Fibroblast of the aortic adventitia (primary cell): ENCODE data around the gene MYH7. TPM values are rescaled to one million over a fixed set of nuclear protein-coding genes. Genes with fewer than 3 reads are reported as not detected.

Experiments used
- DNase-seq: peaks from one replicate; pipeline ENCODE4 v3.0.0-alpha.2; 2010; ENCODE audit warnings: low read depth
- H3K4me3 ChIP-seq: 2 replicates; pipeline ENCODE4 v1.5.1; 2011; ENCODE audit warnings: low read depth, mild to moderate bottlenecking, control low read depth, low read length, moderate library complexity
- total RNA-seq: library from RNA; depleted of rRNA; stranded (reverse); fragments of >200 nt; gene quantifications from 2 replicates; pipeline ENCODE4 v1.2.3, GENCODE V29; 2012; ENCODE audit warnings: low replicate concordance
- TF ChIP-seq, protein P1 (sequence below): IDR thresholded peaks from 2 replicates; pipeline ENCODE4 v1.5.1; 2011; ENCODE audit warnings: mild to moderate bottlenecking, low read length, control low read depth, inconsistent platforms; ENCODE audit not compliant: insufficient read depth

MYH7 gene
- total RNA-seq, 1 donor: not detected

DNA sequence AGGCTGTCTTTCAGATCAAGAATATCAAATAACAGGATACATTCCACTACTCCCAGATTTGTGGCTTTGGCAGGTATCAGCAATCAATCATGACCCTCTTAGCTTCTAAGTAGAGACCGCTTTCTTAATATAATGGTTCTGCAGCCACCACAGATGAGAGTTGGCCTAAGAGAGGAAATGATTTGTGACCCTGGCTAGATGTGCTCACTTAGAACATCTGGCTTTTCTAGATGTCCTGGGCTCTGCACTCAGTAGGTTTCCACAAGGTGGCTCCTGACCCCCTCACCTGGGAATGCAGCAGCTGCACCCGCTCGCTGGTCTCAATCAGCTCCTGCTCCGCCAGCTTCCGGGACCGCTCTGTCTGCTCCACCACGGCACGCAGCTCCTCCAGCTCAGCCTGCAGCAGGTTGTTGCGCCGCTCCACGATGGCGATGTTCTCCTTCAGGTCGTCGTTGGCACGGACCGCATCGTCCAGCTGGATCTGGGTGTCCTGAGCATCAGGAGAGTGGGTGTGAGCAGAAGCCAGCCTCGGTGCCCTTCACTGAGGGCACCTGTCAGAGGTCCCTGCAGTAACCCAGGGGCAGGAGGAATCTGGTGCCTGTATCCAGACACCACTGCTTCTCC is 49.7 kb downstream of the MYH7 start:
- no peak overlapping the region for H3K4me3 ChIP-seq
- DNase-seq: no peak
- TF ChIP-seq, protein P1, sequence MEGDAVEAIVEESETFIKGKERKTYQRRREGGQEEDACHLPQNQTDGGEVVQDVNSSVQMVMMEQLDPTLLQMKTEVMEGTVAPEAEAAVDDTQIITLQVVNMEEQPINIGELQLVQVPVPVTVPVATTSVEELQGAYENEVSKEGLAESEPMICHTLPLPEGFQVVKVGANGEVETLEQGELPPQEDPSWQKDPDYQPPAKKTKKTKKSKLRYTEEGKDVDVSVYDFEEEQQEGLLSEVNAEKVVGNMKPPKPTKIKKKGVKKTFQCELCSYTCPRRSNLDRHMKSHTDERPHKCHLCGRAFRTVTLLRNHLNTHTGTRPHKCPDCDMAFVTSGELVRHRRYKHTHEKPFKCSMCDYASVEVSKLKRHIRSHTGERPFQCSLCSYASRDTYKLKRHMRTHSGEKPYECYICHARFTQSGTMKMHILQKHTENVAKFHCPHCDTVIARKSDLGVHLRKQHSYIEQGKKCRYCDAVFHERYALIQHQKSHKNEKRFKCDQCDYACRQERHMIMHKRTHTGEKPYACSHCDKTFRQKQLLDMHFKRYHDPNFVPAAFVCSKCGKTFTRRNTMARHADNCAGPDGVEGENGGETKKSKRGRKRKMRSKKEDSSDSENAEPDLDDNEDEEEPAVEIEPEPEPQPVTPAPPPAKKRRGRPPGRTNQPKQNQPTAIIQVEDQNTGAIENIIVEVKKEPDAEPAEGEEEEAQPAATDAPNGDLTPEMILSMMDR: no peak

DNA sequence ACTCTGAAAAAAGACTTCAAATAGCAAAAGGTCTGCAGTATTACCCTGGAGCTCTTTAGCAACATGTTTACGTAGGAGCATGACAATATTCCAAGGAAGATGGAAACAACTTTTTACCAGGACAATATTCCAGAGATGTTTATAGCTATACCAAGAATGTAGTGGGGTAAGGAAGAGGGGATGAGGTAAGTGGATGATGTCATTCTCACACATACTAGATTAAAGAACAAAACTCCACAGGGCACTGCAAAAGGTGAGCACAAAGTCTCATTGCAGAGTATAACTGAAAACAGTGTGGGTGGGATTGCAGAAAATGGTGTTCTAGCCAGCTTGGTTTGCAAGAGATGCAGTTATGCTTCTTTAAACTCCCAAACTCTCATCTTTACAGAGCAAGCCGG is 50.2 kb downstream of the MYH7 start:
- DNase-seq: no peak
- no peak overlapping the region for H3K4me3 ChIP-seq
- TF ChIP-seq, protein P1: no peak

DNA sequence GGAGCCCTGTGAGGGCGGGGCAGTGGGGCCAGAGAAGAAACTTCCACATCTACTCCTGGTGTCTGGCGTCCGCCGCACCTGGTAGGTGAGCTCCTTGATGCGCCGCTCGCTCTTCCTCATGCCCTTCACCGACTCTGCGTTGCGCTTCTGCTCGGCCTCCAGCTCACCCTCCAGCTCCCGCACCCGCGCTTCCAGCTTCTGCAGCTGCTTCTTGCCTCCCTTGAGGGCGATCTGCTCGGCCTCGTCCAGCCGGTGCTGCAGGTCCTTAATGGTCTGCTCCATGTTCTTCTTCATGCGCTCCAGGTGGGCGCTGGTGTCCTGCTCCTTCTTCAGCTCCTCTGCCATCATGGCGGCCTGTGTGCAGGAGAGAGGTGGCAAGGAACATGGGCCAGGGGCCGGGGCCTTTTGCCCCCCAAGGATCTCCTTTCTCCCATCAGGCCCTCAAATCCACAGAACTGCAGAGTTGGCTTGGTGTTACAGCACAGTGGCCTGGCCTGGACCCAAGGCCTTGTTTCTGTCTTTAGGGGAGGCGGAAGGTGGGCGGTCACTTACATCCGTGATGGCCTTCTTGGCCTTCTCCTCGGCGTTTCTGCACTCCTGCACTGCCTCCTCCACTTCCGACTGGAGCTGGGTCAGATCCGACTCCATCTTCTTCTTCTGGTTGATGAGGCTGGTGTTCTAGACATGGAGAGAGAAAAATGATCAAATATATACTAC is 50.9 kb downstream of the MYH7 start:
- no peak for DNase-seq
- no peak overlapping the region for H3K4me3 ChIP-seq
- TF ChIP-seq, protein P1: no peak

DNA sequence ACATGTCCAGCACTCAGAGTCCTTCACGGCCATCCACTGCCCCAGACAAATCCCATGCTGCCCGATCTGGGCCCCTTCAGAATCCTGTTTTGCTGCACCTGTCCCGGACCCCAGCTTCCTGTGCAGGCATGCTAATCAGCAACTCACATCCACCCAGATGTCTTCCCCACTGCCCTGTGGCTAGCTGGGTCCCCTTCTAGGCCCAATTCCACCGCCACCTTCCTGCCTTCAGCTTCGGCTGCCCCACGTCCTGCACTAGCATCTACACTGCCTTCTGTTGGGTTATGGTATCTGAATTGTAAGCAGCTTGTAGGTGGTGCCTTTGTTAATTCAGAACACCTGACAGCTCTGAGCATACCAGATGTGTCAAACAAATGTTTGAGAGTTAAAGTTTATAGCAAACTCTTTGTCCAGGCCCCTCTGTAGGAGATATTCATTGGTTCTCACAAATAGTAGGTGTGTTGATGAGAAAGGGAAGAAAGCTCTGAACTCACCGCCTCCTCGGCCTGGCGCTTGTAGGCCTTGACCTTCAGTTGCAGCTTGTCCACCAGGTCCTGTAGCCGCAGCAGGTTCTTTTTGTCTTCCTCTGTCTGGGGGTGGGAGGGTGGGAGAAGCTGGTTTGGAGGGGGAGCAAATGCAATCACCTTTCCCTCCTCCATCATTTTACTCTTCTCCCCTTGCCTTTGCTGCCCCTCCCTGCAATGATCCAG is 52.6 kb downstream of the MYH7 start:
- TF ChIP-seq, protein P1: no peak
- no peak for DNase-seq
- no peak overlapping the region for H3K4me3 ChIP-seq

DNA sequence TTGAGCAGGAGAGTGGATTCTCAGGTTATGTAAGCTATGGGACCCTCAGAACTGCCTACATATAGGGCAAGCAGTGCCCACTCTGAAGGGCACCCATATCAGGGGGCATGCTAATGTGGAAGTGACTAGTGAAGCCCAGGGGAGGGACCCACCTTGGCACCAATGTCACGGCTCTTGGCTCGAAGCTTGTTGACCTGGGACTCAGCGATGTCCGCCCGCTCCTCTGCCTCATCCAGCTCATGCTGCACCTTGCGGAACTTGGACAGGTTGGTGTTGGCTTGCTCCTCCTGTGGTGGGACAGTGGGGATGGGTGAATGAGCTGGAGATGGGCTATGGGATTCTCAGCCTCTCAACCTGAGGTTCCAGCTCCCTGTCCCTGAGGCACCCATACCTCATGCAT is 53.2 kb downstream of the MYH7 start:
- DNase-seq: no peak
- TF ChIP-seq, protein P1: no peak
- no peak overlapping the region for H3K4me3 ChIP-seq

DNA sequence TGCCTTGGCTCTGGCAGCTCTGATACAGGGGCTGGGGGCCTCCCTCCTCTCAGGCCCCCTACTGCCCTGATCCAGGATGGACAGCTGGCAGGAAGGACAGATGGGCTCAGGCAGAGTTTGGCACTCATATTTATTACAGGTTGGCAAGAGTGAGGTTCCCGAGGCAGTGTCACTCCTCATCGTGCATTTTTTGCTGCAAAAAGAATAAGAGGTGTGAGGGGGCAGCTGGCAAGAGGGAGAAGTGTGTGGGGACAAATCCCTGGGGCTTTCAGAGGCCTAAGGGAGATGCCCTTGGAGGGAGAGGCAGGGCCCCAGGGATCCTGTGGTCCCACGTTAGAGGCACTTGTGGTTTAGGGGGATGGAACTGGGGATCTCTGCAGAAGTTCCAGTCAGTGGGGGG is 53.6 kb downstream of the MYH7 start:
- no peak for DNase-seq
- TF ChIP-seq, protein P1: no peak

More for the DNA sequence above, 53.6 kb downstream of the MYH7 start:
- no peak overlapping the region for H3K4me3 ChIP-seq
